ENCODE results near the gene OR2AG2.

DNA sequence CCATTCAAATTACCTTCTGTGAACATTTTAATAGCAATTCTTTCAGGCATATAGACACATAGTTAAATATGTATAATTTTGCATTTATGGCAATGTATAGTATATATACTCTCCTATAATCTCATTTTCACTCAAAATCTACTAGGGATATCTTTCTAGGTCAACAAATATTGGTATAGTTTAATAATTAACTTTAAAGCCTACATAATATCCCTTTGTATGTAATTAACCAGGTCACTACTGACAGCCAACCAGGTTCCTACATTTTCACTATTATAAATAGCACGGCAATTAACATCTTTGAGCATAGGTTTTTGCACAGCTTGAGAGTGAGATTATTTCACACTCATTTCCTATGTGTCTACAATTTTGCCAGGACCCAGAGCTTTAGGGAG, 15.8 kb downstream of the OR2AG2 start:
- no peak for TF ChIP-seq EZH2 (IDR thresholded peaks at IDR 0.05; ENCODE audit: borderline replicate concordance, low read length)
- TF ChIP-seq, protein P1, sequence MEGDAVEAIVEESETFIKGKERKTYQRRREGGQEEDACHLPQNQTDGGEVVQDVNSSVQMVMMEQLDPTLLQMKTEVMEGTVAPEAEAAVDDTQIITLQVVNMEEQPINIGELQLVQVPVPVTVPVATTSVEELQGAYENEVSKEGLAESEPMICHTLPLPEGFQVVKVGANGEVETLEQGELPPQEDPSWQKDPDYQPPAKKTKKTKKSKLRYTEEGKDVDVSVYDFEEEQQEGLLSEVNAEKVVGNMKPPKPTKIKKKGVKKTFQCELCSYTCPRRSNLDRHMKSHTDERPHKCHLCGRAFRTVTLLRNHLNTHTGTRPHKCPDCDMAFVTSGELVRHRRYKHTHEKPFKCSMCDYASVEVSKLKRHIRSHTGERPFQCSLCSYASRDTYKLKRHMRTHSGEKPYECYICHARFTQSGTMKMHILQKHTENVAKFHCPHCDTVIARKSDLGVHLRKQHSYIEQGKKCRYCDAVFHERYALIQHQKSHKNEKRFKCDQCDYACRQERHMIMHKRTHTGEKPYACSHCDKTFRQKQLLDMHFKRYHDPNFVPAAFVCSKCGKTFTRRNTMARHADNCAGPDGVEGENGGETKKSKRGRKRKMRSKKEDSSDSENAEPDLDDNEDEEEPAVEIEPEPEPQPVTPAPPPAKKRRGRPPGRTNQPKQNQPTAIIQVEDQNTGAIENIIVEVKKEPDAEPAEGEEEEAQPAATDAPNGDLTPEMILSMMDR (IDR thresholded peaks at IDR 0.05; ENCODE audit: low read length), result no peak

Data from OCI-LY1 (cell line).